Spleen (tissue), 11 donors: ENCODE measurements around the gene GUCY2C. TPM values are rescaled to one million over a fixed set of nuclear protein-coding genes. Genes with fewer than 3 reads are reported as not detected.

ENCODE experiments used
- DNase-seq: peaks from one replicate; pipeline ENCODE4 v3.0.0-alpha.2; 2020
- H3K27ac ChIP-seq, 8 donors: fragments of 200-600 bp; sonication (generic) in 7 of 8; 1 replicate in 4 of 8; 2 replicates in 4 of 8; pipeline versions ENCODE4 v1.5.0 to v1.8.0; 2016 to 2021; ENCODE audit warnings: inconsistent platforms in 4 of 8, mild to moderate bottlenecking in 4 of 8, moderate library complexity in 1 of 8
- H3K27me3 ChIP-seq, 7 donors: fragments of 200-600 bp; sonication (generic) in 6 of 7; replicated peaks in 1 of 7; 1 replicate in 4 of 7; 2 replicates in 3 of 7; pipeline versions ENCODE4 v1.5.0 to v1.8.0; 2016 to 2021; ENCODE audit warnings: inconsistent platforms in 3 of 7, mild to moderate bottlenecking in 1 of 7
- H3K36me3 ChIP-seq, 6 donors: fragments of 200-600 bp; sonication (generic) in 5 of 6; 1 replicate in 4 of 6; 2 replicates in 2 of 6; pipeline versions ENCODE4 v1.5.0 to v1.8.0; 2016 to 2021; ENCODE audit warnings: inconsistent platforms in 2 of 6
- H3K4me1 ChIP-seq, 6 donors: fragments of 200-600 bp; sonication (generic) in 5 of 6; 1 replicate in 3 of 6; 2 replicates in 3 of 6; pipeline versions ENCODE4 v1.5.0 to v1.8.0; 2016 to 2021; ENCODE audit warnings: inconsistent platforms in 3 of 6
- H3K4me3 ChIP-seq, 8 donors: fragments of 200-600 bp; sonication (generic) in 7 of 8; 1 replicate in 4 of 8; 2 replicates in 4 of 8; pipeline versions ENCODE4 v1.5.0 to v1.8.0; 2016 to 2021; ENCODE audit warnings: inconsistent platforms in 4 of 8, mild to moderate bottlenecking in 4 of 8, moderate library complexity in 2 of 8
- H3K9me3 ChIP-seq, 8 donors: fragments of 200-600 bp; sonication (generic) in 7 of 8; 1 replicate in 4 of 8; 2 replicates in 4 of 8; pipeline versions ENCODE4 v1.5.0 to v1.8.0; 2016 to 2021; ENCODE audit warnings: inconsistent platforms in 4 of 8
- POLR2A ChIP-seq, 3 donors: fragments of 450-650 bp; IDR thresholded peaks; one replicate each; pipeline ENCODE4 v1.5.1; 2017; ENCODE audit warnings: antibody characterized with exemption in 3 of 3, mild to moderate bottlenecking in 1 of 3
- POLR2AphosphoS5 ChIP-seq, 3 donors: sonication (generic); formaldehyde crosslinking; IDR thresholded peaks; one replicate each; pipeline ENCODE4 v1.5.1; 2017; ENCODE audit warnings: antibody characterized with exemption in 3 of 3
- WGBS, 5 donors: extraction: QIAGEN DNeasy Blood & Tissue Kit in 3 of 5; methylation state at CpG; one replicate each; pipeline versions ENCODE4 v1.1.5 to v1.1.7; 2013 to 2018; 5-methylcytosine and 5-hydroxymethylcytosine counted together
- intact Hi-C: fragments of 100-400 bp; cut with DNase I; formaldehyde crosslinking; loops from one replicate; pipeline ENCODE4 v1.15.0; 2023; ENCODE audit warnings: low total_unique reads
- polyA plus RNA-seq, 3 donors: library from polyadenylated mRNA; stranded (reverse); fragments of 200-250 nt; gene quantifications; one replicate each; pipeline ENCODE4 v1.2.1, GENCODE V29; 2013
- total RNA-seq, 7 donors: library from RNA; depleted of rRNA in 3 of 7; stranded (reverse); fragments of >200 nt in 3 of 7; fragmentation: NEBNext Ultra II Directional in 4 of 7; extraction: Animal tissue kit (Norgen Biotek cat#: 25700) in 4 of 7; gene quantifications; one replicate each; pipeline versions ENCODE4 v1.1.0 to v1.2.1, GENCODE V29; 2016 to 2021
- TF ChIP-seq, protein P1 (sequence below), 11 experiments: fragments of 200-600 bp in 7 of 11; fragments of 450-650 bp in 4 of 11; sonication (generic) in 4 of 11; IDR thresholded peaks in 8 of 11; conservative IDR thresholded peaks in 3 of 11; 1 replicate in 7 of 11; 2 replicates in 4 of 11; pipeline versions ENCODE4 v1.4.0 to v1.8.0; 2016 to 2021; ENCODE audit warnings: antibody characterized with exemption in 11 of 11, inconsistent platforms in 4 of 11, mild to moderate bottlenecking in 1 of 11
- donor health status: healthy with polysubstance abuse.
- donor health status: DM: no; HTN: no; CAD: no; lungs with moderate emphysema.
- donor health status: DM: no; HTN: no; CAD: no.
- donor health status: Bipolar disorder and iron deficiency.
- donor health status: healthy.
- donor health status: DM: no; HTN: no; CAD: no.
- donor health status: DM: yes; HTN: yes; CAD: no.

GUCY2C gene
- total and polyA plus RNA-seq, 10 donors: 0.19 to 0.35 (median 0.26) TPM; not detected in 7

DNA sequence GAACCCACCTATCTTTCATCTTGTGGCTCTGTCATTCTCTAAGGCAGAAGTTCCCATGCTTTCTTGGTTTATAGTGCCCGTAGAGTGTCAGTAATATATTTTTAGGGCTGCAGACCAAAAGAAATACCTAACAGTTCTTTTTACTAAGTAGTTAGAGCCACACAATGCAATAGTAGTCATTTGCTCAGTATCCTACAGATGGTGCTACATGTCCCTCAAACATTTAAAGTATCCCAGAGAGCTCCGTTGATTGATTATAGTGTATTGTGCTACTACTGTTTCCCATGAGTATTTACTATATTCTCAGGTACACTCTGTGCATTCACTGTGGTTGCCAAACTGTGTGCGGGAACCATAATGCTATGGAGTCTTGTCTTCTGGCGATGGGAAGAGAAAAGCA is 124.0 kb downstream of the GUCY2C start:
- Histone ChIP-seq H3K36me3 (no peaks in the 10 kb centered on the region), H3K27ac (no peak overlapping the region), H3K27me3 (peaks cover 0 to 15% (median 4%) of the 10 kb centered on the region in 7 donors), H3K4me3 (no peak overlapping the region), H3K4me1 (peaks cover 0 to 44% (median 15%) of the 10 kb centered on the region in 6 donors), H3K9me3 (no peaks in the 10 kb centered on the region)
- no peak for DNase-seq
- no peak for TF ChIP-seq POLR2AphosphoS5 (IDR thresholded peaks at IDR 0.05)
- TF ChIP-seq, protein P1, sequence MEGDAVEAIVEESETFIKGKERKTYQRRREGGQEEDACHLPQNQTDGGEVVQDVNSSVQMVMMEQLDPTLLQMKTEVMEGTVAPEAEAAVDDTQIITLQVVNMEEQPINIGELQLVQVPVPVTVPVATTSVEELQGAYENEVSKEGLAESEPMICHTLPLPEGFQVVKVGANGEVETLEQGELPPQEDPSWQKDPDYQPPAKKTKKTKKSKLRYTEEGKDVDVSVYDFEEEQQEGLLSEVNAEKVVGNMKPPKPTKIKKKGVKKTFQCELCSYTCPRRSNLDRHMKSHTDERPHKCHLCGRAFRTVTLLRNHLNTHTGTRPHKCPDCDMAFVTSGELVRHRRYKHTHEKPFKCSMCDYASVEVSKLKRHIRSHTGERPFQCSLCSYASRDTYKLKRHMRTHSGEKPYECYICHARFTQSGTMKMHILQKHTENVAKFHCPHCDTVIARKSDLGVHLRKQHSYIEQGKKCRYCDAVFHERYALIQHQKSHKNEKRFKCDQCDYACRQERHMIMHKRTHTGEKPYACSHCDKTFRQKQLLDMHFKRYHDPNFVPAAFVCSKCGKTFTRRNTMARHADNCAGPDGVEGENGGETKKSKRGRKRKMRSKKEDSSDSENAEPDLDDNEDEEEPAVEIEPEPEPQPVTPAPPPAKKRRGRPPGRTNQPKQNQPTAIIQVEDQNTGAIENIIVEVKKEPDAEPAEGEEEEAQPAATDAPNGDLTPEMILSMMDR (IDR thresholded peaks at IDR 0.05 in 8 of 11, conservative IDR thresholded peaks at IDR 0.05 in 3 of 11): peak in 1 of 11 experiments; percentile 21
- intact Hi-C loops: no loop called here
- 71 to 83% (median 81%) methylated on average over 4 of the region's 4 CpGs for WGBS, 5 donors

DNA sequence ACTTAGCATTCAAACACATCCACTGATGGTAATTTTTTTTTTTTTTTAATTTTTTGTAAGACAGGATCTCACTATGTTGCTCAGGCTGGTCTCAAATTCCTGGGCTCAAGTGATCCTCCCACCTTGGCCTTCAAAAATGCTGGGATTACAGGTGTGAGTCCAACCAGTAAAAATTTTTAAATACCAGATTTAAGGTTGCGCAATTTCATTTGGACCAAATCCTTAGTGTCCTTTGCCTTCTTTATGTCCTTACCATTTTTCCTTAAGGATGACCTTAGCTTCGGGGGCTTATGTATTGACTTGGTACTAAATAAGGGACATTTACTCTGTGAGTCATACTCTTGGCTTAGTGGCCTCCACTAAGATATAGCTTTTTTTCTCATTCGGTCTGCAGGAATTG is 124.6 kb downstream of the GUCY2C start:
- 91 to 97% (median 96%) methylated on average over 3 of the region's 3 CpGs for WGBS, 5 donors
- intact Hi-C loops: no loop called here

DNA sequence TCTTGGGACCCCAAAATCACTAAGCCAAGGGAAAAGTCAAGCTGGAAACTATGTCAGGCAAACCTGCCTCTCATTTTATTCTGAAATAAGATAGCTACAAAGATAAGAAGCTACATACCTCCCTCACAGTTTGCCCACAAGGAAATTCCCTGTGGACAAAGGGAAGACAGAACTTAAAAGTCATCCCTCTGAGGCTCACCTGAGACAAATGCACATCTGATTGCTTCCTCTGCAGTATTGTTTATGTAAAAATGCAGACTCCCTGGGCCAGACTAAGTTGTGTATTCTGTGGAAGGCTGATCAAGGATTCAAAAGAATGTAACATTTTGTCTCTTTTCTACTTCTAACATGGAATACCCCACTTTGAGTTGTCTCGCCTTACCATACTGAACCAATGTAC is 126.2 kb downstream of the GUCY2C start:
- H3K27me3 ChIP-seq: peaks cover 0 to 36% (median 7%) of the 10 kb centered on the region in 7 donors
- DNase-seq: no peak
- no peak overlapping the region for H3K27ac ChIP-seq
- no peaks in the 10 kb centered on the region for H3K36me3 ChIP-seq
- H3K9me3 ChIP-seq: no peaks in the 10 kb centered on the region
- peaks cover 0 to 37% (median 10%) of the 10 kb centered on the region in 6 donors for H3K4me1 ChIP-seq
- H3K4me3 ChIP-seq: no peak overlapping the region
- TF ChIP-seq POLR2AphosphoS5 (IDR thresholded peaks at IDR 0.05) (no peak), POLR2A (IDR thresholded peaks at IDR 0.05) (no peak)
- TF ChIP-seq, protein P1 (IDR thresholded peaks at IDR 0.05 in 8 of 11, conservative IDR thresholded peaks at IDR 0.05 in 3 of 11): no peak
- 91 to 98% (median 94%) methylated on average over 1 of the region's 1 CpG for WGBS, 5 donors
- intact Hi-C loops: no loop called here

More for the DNA sequence above, 124.6 kb downstream of the GUCY2C start:
- Histone ChIP-seq H3K27me3 (peaks cover 0 to 21% (median 7%) of the 10 kb centered on the region in 7 donors), H3K9me3 (no peaks in the 10 kb centered on the region), H3K4me1 (peaks cover 0 to 44% (median 12%) of the 10 kb centered on the region in 6 donors), H3K4me3 (no peak overlapping the region), H3K36me3 (no peaks in the 10 kb centered on the region), H3K27ac (no peak overlapping the region)
- TF ChIP-seq POLR2AphosphoS5 (IDR thresholded peaks at IDR 0.05): no peak
- TF ChIP-seq, protein P1 (IDR thresholded peaks at IDR 0.05 in 8 of 11, conservative IDR thresholded peaks at IDR 0.05 in 3 of 11): no peak
- TF ChIP-seq POLR2A (IDR thresholded peaks at IDR 0.05): no peak
- DNase-seq: no peak

DNA sequence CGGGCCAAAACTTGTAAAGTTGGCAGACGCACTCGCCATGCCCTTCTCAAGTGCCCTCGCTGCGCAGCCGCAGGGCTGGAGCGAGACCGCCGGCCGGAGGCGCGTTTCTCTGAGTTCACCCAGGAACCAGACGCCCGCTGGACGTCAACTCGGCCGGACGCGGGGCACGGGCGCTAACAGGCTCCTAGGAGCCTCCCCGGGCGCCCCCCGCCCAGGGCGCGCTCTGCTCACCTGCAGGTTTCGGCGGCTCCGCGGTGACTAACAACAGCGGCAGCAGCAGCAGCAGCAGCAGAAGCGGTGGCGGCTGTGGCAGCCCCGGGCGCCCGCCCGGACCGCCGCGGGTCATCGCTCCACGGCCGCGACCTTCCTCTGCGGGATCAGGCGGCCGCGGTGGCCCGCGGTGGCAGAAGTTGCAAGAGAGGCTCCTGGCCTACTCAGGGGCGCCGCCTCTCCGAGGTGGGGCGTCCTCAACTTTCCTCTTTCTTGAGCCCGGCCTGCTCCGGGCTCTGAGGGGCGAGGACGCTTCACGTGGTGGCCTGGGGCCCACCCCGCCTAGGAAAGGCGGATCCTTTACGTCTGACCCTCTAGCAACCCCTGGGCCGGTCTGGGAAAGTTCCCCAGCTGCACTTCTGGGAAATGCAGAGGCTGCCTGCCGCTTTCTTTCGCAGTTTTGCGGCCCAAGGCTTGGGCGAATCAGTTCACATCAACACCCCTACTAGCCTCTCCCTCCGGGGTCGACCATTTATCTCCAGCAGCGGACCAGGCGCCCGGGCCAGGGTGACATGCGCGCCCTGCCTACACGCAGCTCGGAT is 128.8 kb downstream of the GUCY2C start, which contains the start of gene PLBD1:
Gene PLBD1, minus strand, starts transcription at position 533 of the 812 bp plus-strand sequence. Its CDS starts 187 bp downstream, at position 346.
- Histone ChIP-seq H3K27me3 (peaks cover 0 to 39% (median 7%) of the 10 kb centered on the region in 7 donors), H3K27ac (peak within 1 kb of the TSS in 7 of 8 donors; percentile 69 to 91 (median 85)), H3K36me3 (no peaks in the 10 kb centered on the region), H3K4me3 (peak within 1 kb of the TSS; percentile 7 to 67 (median 42)), H3K4me1 (peaks cover 0 to 49% (median 7%) of the 10 kb centered on the region in 6 donors), H3K9me3 (no peaks in the 10 kb centered on the region)
- intact Hi-C loops: no loop called here
- peak; percentile 90 for DNase-seq
- TF ChIP-seq, protein P1 (IDR thresholded peaks at IDR 0.05 in 8 of 11, conservative IDR thresholded peaks at IDR 0.05 in 3 of 11): no peak
- TF ChIP-seq POLR2AphosphoS5 (IDR thresholded peaks at IDR 0.05): peak in 2 of 3 donors; percentile 62 to 69
- WGBS, 5 donors: 9 to 27% (median 11%) methylated on average over 35 to 76 of the region's 76 CpGs
